ENCODE results near the gene PAM16.
"Not testable (repeated sequence)": the region's sequence is repeated elsewhere in the genome, so short reads cannot be mapped to it uniquely, and the experiment has no call there.

PAM16 gene

GRCh38 chr16:4350787-4351659, at the start of gene PAM16:
PAM16 (minus strand) TSS chr16:4351321; CDS start chr16:4351234, 87 bp downstream.
- FAIRE-seq = peak; percentile 75

GRCh38 chr16:4399001-4399730, 48.0 kb upstream of the PAM16 start:
- FAIRE-seq = no peak

GRCh38 chr16:4395055-4395726, 44.1 kb upstream of the PAM16 start:
- no peak for FAIRE-seq

GRCh38 chr16:4393850-4394249, 42.7 kb upstream of the PAM16 start:
- not testable (repeated sequence) for FAIRE-seq

- FAIRE-seq = no peak
Measured at GRCh38 chr16:4393240-4393600, 42.1 kb upstream of the PAM16 start.

DNA sequence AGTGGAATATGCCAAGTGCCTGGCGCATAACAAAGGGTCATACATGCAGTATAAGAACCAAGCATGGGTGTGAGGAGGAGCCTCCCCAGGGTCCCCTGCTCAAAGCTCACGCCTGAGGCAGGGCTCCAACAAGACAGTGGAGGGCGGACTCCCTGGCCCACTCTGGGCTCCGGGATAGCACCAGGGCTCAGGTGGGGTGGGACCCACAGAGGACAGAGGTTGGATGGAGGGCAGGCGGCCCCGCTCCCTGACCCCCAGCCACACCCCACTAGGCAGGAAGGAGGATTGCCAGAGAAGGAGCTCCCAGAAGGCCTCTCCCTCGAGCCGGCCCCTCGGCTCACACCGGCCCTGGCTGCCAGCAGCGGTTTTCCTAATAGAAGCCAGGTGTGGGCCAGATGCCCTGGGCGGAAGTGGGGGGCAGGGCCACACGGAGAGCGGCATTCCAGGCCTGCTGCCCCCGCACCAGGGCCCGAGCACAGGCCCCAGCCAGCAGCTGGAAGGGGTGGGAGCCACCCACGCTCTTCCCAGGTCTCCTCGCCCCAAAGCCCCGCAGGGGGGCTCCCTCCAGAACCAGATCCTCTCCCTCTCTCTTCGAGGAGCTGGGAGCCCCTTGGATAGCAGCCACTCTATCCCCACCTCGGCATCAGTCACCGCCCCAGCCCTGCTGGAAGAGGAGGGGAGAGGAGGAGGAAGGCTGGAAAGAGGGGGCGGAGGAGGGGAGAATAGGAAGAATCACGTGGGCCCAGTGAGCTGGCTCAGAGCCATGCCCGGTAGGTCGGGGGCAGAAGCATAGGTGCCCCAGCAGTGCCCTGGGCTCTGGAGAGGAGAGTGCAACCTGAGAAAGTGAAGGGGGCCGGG, 41.5 kb upstream of the PAM16 start:
- no peak for FAIRE-seq

GRCh38 chr16:4391631-4392381, 40.7 kb upstream of the PAM16 start:
- FAIRE-seq = no peak

- peak; percentile 48 for FAIRE-seq
Measured at GRCh38 chr16:4390266-4391260, 39.4 kb upstream of the PAM16 start.

DNA sequence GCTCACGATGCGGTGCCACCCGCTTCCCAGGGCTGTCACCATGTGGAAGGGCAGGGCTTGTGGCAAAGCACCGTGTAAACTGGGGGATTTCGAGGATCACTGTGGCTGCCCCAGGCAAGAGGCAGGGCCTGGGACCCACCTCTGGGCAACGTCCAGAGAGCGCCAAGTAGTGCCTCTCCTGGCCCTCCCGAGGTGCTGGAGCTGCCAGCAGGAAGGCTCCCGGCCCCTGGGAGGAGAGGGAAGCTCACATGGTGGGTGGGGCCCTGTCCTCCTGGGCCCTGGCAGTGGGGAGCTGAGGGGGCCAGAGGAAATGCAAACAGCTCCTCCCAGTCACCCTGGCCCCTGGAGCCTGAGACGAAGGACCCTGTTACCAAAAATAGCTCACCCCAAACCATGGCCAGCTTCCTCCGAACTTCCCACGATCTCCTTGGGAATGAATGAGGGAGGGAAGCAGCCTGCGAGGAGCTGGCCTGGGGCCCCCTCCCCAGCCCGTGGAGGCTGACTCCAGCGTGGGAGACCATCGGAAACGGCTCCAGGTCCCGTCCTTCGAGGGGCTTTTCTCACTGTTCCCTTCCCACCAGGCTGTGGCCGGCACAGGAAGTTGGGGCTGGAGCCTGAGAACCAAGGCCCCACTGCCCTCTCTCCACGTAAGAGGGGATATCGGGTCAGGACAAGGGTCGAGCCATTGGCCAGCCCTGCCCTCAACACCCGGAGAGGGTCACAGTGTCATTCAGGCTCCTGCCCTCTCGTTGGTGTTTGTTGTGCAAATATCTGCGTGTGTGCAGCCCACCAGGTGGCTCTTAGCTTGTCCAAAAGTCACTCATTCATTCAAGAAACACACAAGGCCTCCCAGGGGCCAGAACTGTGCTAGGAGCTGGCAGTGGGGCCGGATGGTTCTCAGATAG, 38.2 kb upstream of the PAM16 start:
- FAIRE-seq = no peak

DNA sequence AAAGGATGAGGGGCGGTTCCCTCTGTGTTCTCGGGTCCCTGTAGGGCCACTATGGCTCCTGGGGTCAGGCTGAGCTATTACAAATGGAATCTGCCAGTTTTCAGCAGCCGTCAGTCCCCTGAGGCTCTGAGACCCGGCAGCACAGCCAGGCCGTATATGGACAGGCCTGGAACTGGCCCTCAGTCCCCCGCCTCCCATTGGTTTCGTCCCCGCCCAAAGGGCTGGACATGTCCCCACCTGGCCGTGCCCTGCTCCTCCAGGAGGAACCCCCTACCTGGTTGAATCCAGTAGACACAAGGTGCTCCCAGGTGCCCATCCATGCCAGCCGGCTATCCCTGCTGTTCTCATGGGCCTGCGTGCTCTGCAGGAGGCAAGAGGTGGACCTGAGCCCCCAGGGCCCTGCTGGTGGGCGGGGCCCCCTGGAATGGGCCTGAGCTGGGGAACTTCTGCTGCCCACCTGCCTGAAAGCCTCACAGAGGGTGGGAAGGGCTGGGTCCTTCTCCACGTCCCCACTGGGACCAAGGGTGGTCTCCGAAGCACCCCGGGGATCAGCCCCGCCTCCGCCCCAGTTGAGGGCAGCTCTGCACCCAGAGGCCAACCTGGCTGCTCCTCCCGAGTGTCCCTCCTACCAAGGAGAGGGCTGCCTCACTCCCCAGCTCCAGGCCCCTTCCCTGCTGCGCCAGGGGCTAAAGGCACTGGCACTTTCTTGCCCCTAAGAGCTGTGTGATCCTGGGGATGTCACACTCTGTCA, 37.3 kb upstream of the PAM16 start:
- peak; percentile 93 for FAIRE-seq

DNA sequence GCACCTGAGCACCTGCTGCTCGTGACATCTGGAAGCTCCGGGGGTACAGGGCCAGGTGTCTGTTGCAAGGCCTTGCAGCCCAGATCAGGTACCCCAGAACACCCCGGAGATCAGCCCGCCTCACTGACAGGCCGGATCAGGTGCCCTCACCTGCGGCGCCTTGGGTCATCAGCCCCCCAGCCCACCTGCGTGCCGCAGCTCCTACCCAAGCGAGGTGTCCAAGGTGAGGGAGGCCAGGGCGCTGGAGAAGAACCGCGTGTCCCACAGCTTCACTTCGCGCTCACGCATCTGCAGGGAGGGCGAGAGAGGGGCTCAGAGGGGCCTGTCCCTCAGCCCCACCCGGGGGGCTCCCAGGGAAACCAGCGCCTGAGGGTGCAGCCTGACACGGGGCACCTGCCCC, 36.7 kb upstream of the PAM16 start:
- FAIRE-seq = no peak

DNA sequence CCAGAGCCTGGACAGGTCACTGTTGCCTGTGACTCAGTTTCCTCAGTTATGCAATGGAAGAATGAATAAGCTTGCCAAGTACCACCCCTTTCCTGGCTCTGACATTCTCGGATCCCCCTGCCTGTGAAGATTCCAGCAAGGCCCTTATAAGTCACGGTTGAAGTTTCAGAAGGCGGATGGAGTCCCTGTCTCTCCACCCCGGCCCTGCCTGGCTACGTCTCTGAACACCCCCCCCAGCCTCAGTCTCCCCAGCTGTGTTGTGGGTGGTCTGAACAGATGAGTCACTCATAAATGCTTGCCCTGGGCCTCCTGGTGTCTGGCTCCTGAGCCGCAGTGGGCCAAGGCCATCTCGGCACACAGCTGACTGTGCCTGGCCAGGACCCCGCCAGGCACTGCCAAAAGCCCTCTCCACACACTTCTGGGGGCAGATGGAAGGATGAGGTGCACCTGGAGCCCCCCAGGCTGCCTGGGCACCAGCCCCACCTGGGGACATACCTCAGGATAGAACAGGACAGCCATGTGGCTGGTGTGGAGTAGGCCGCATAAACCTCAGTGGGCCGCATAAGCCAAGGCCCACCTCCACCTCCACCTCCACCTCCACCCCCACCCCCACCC, 35.9 kb upstream of the PAM16 start:
- no peak for FAIRE-seq

DNA sequence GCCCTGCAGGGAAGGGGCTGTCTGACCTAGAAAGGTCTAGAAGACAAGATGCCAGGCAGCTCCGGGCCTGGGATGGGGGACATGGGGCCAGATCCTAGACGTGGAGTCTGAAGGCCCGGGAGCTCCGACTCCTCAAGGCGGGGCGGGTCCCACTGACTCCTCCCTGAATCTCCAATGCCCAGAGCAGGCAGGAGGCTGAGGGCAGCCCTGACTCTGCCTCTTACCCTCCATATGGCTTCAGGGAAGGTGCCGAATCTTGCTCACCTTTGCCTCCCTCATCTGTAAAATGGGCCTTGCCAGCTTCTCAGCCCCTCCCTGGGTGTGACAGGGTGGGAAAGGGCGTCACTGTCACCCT, 35.3 kb upstream of the PAM16 start:
- no peak for FAIRE-seq

- no peak for FAIRE-seq
Measured at GRCh38 chr16:4385789-4386450, 34.8 kb upstream of the PAM16 start.

DNA sequence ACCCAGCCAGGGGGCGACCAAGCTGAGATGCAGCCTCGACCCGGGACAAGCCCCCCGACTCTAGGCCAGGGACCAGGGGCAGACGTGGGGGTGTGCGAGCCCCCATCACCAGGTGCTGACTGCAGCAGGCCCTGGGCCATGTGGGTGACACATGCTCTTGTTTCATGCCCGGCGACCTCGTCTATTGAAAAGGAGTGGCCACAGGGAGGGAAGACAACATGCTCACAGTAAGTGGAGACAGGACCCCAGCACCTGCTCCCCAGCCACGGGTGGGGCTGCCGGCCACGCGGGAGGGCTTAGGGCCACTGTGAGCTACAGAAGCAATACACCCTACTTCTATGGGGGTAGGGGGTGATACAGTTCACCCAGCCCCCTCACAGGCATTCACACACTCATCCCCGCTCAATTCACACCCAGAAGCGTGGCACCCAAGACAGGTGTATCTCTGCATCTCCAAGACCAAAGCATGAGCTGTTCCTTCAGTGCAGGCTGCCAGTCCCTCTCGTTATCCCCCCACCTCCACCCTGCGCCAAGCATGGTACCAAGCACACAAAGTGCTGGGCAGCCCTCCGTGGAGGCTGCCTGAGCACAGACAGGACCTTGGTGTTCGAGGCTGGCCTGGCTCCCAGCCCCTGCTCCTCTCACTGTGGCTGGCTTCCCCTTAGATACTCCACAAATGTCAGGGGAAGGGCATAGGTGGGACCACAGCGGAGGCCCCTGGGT, 34.1 kb upstream of the PAM16 start:
- no peak for FAIRE-seq

- FAIRE-seq = no peak
Measured at GRCh38 chr16:4384509-4384942, 33.4 kb upstream of the PAM16 start.
